Central memory CD8-positive, alpha-beta T cell (primary cell): ENCODE data around the gene NDUFB11.

Source experiments
- ATAC-seq: fragments of 150-1000 bp; cut with Tn5 transposase; replicated peaks from 2 replicates; pipeline ENCODE4 v1.10.0; 2022; ENCODE audit warnings: mild to moderate bottlenecking, moderate FRiP score, moderate number of reproducible peaks; ENCODE audit not compliant: poor library complexity, severe bottlenecking; ENCODE audit errors: extremely low read depth
- DNase-seq, 2 donors: peaks; one replicate each; pipeline ENCODE4 v3.0.0; 2021; ENCODE audit warnings: low spot score in 2 of 2
- H3K27ac Mint-ChIP-seq: one replicate; pipeline ENCODE4 v1.8.0; 2022; ENCODE audit warnings: low read depth, mild to moderate bottlenecking, moderate library complexity, mixed read lengths
- H3K27me3 Mint-ChIP-seq: one replicate; pipeline ENCODE4 v1.8.0; 2022; ENCODE audit warnings: mixed read lengths
- H3K36me3 Mint-ChIP-seq: one replicate; pipeline ENCODE4 v1.8.0; 2022; ENCODE audit warnings: mild to moderate bottlenecking, moderate library complexity, mixed read lengths; ENCODE audit not compliant: insufficient read depth
- H3K4me1 Mint-ChIP-seq: one replicate; pipeline ENCODE4 v1.8.0; 2022; ENCODE audit warnings: mixed read lengths
- H3K4me3 Mint-ChIP-seq: one replicate; pipeline ENCODE4 v1.8.0; 2022; ENCODE audit warnings: mild to moderate bottlenecking, moderate library complexity, mixed read lengths
- H3K9me3 Mint-ChIP-seq: one replicate; pipeline ENCODE4 v1.8.0; 2022; ENCODE audit warnings: mixed read lengths

The NDUFB11 gene

DNA sequence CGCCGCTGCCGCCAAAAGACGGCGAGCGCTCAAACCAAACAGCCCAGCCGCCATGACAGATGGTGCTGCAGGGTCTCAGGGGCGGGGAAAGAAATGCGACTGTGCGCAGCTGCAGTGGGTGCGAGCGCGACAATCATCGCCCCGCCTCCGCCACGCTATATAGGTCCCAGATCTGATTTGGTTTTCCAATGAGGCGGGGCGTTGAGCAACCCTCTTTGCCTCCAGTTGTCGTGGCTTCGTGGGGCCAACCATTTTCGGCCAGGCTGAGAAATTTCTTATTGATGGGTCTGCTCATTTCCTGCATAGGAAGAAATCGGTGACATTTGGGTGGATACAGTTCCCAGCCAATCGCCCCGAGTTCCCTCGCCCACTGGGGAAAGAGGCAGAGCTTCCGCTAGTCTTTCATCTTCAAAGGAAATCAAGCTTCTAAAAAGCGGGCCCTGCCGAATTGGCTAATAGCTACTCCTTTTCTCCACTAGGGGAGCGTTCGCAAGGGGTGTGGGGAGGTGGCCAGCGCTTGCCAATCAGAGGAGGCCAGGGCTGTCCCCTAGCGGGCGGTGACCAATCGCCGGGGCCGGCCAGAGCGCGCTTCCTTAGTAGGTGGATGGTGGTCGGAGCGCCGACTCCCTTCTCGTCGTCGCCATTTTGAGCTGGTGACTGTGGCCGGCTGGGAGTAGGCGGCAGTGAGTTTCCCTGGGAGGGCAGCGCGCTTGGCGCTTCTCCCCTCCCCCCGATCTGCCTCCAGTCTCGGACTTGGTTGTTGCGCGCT lies at the start of gene NDUFB11, which contains the start of gene RBM10:
Gene NDUFB11 (minus strand): TSS at position 77 of the 769 bp plus-strand sequence. CDS start 23 bp downstream, at position 54.
Gene RBM10 (plus strand): TSS at position 596 of the 769 bp plus-strand sequence. CDS start 2,261 bp downstream, outside the sequence.
- ATAC-seq (peak; percentile 91), DNase-seq (peak; percentile 69 to 86)
- Mint-ChIP-seq H3K27ac (peak within 1 kb of the TSS; percentile 98), H3K9me3 (no peaks in the 10 kb centered on the region), H3K36me3 (peaks cover 31% of the 10 kb centered on the region), H3K4me1 (peaks cover 31% of the 10 kb centered on the region), H3K27me3 (no peaks in the 10 kb centered on the region), H3K4me3 (peak within 1 kb of the TSS; percentile 99)

DNA sequence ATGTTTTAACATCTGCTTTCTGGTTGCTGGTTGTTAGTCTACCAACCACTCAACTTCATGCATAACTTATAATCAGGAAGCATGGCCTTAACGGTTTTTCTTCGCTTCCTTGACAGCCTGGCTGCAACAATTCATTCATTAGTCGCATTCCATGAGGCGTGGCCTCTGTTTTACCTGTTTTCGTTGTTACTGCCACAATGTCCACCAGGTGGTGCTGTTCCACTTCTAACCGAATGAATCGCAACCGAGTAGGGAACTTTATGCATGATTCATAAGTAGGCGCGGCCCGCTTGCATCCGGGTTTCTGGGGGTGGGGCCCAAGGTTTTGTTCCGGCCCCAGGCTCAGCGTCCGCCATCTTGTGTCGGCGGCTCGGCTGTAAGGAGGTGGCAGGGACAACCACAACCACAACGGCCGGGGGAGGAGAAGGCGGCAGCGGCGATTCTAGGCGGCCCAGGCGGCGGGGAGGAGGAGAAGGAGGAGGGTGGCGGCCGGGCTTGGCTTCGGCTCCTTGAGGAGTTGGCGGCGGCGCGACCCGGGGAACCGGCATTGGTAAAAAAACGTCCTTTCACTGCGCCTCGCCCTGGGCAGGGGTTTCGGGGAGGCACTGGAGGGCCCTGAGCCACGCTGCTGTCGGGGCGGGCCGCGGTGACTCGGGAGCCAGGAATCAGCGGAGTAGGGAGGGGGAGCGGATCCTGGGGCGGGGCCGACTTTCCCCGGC lies 49.1 kb upstream of the NDUFB11 start, which contains the start of gene UBA1:
Gene UBA1 (plus strand): TSS at position 355 of the 719 bp plus-strand sequence. CDS start 4,974 bp downstream, outside the sequence.
- Mint-ChIP-seq H3K4me1 (peaks cover 46% of the 10 kb centered on the region), H3K9me3 (no peaks in the 10 kb centered on the region), H3K27ac (peak within 1 kb of the TSS; percentile 97), H3K27me3 (no peaks in the 10 kb centered on the region), H3K36me3 (peaks cover 20% of the 10 kb centered on the region), H3K4me3 (peak within 1 kb of the TSS; percentile 93)
- DNase-seq: peak; percentile 80 to 90
- ATAC-seq: peak; percentile 81

DNA sequence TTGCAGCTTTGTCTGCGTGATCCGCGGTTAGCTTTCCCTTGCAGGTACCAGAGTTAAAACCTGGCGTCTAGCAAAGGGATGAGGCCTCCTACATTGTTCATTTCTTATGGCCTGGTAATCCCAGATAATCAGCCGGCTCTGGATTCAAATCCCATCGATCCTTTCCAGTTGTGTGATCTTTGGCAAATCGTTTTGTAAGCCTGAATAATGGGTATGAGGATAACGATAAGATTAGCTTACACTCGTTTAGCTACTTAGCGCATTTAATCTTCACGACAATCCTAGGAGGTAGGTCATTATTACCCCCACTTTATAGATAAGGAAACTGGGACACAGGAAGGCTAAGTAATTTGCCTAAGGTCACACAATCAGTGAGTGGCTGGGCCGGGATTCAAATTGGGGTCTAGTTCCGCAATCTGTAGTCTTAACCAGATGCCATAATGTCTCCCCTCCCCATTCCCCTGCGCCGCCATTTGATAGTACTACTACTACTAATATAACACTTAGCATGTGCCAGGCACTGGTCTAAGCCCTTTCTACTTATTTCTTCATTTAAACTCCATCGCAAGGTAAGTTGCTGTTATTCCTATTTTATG lies 47.4 kb upstream of the NDUFB11 start:
- peaks cover 34% of the 10 kb centered on the region for H3K4me1 Mint-ChIP-seq
- no peak for DNase-seq
- no peak for ATAC-seq
- no peaks in the 10 kb centered on the region for H3K27me3 Mint-ChIP-seq
- H3K36me3 Mint-ChIP-seq: peaks cover 12% of the 10 kb centered on the region
- peak overlapping the region; percentile 93 for H3K4me3 Mint-ChIP-seq
- H3K27ac Mint-ChIP-seq: no peak overlapping the region
- no peaks in the 10 kb centered on the region for H3K9me3 Mint-ChIP-seq

DNA sequence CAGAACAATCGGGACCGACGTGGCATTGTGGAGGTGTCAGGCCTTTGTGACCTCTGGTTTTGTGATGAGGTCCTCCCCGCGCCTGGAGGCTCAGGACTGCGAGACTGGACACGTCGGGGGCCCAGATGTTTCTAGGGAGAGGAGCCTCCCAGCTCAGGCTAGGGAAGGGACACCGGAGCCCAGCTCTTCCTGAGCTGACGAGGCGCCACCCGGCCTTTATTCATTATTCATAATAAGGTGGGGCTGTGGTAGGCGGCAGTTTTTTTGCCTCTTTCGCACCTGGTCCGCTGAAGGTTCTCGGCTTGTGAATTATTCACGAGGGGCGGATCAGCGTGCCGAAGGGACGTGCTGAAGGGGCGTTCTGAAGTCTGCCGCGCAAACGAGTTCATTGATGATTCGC lies 46.8 kb upstream of the NDUFB11 start:
- DNase-seq (peak; percentile 15 to 24), ATAC-seq (peak; percentile 35)
- Mint-ChIP-seq H3K27me3 (no peaks in the 10 kb centered on the region), H3K36me3 (peaks cover 12% of the 10 kb centered on the region), H3K9me3 (no peaks in the 10 kb centered on the region), H3K4me1 (peaks cover 28% of the 10 kb centered on the region), H3K4me3 (peak overlapping the region; percentile 93), H3K27ac (peak overlapping the region; percentile 97)

DNA sequence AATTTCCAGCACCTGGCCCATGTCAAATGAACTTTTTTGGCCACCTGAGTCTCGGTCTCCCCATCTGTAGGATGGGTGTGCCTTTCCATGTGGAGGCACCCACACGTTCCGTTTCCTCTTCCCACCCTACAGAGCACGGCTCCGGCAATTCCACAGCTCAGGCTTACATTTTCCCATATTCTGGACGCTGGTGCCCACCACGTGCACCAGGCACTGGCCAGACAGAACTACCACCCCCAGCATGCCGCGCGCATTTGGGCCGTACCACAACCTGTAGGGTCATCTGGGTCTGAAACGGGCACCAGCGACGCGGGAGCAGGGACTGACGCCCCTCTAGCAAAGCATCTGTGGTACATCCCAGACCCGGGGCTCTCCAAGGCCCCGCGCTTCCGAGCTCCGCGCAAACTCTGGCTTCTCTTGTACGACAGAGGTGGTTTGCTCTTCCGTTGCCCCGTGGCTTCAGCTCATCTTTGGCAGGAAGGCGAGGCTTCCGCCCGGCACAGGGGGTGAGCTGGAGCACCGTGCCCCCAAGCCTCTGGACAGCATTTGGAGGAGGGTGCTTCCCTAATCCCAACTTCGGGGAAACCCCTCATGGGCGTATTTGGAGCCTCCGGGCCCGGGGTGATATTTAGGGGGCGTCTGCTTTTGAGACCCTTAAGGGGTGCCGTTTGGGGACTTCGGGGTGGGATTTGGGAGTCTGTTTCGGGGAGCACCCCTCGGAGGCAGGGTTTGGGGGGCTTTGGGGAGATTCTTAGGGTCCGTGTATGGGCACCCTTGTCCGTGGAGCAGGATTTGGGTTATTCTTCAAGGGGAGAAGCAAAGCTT lies 46.2 kb upstream of the NDUFB11 start:
- peak overlapping the region; percentile 93 for H3K4me3 Mint-ChIP-seq
- H3K4me1 Mint-ChIP-seq: peaks cover 21% of the 10 kb centered on the region
- peaks cover 9% of the 10 kb centered on the region for H3K36me3 Mint-ChIP-seq
- peak overlapping the region; percentile 97 for H3K27ac Mint-ChIP-seq
- H3K27me3 Mint-ChIP-seq: no peaks in the 10 kb centered on the region
- ATAC-seq (peak; percentile 75), DNase-seq (peak; percentile 39 to 65)
- H3K9me3 Mint-ChIP-seq: no peaks in the 10 kb centered on the region

DNA sequence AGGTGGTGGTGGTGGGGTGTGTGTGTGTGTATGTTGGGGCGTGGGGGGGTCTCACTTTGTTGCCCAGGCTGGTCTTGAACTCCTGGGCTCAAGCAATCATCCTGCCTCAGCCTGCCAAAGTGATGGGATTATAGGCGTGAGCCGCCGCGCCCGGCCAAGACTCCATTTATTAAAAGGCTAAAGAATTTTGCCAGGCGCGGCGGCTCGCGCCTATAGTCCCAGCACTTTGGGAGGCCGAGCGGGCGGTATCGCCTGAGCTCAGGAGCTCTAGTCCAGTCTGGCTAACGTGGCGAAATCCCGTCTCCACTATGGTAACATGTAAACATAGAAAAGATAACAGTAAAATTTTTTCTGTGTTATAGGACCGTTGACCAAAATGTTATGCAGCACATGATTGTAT lies 45.4 kb upstream of the NDUFB11 start:
- ATAC-seq (no peak), DNase-seq (no peak)
- H3K9me3 Mint-ChIP-seq: no peaks in the 10 kb centered on the region
- H3K27me3 Mint-ChIP-seq: no peaks in the 10 kb centered on the region
- H3K36me3 Mint-ChIP-seq: peaks cover 13% of the 10 kb centered on the region
- H3K4me3 Mint-ChIP-seq: no peak overlapping the region
- H3K27ac Mint-ChIP-seq: no peak overlapping the region
- H3K4me1 Mint-ChIP-seq: peaks cover 14% of the 10 kb centered on the region

DNA sequence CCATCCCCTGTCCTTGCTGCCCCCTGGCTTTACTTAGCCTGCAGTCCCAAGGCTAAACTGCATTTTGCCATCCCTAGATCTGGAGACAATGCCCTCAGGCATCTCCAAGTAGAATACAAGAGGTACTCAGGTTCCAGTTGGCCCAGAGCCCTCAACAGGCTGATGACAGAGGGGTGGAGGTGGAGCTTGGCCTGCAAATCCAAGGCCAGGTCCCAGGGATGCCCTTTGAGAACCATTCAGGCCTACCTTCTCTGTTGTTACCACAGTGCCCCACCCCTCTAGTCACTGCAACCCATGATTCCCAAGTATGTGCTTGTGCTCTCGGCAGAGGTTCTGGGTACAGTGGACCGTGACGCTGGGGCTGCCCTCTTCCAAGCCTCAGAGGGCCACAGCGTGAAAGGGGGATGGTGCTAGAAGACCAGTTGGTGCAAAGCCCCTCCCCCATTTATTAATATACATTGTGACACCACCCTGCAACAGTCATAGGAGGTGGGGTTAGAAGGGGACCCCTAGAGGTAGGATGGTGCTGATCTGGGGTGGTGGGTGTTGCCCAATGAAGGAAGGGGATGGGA lies 42.7 kb upstream of the NDUFB11 start:
- H3K27ac Mint-ChIP-seq: peak overlapping the region; percentile 85
- H3K9me3 Mint-ChIP-seq: no peaks in the 10 kb centered on the region
- no peak for ATAC-seq
- H3K36me3 Mint-ChIP-seq: peaks cover 13% of the 10 kb centered on the region
- DNase-seq: no peak
- peaks cover 8% of the 10 kb centered on the region for H3K4me1 Mint-ChIP-seq
- H3K4me3 Mint-ChIP-seq: no peak overlapping the region
- H3K27me3 Mint-ChIP-seq: no peaks in the 10 kb centered on the region

DNA sequence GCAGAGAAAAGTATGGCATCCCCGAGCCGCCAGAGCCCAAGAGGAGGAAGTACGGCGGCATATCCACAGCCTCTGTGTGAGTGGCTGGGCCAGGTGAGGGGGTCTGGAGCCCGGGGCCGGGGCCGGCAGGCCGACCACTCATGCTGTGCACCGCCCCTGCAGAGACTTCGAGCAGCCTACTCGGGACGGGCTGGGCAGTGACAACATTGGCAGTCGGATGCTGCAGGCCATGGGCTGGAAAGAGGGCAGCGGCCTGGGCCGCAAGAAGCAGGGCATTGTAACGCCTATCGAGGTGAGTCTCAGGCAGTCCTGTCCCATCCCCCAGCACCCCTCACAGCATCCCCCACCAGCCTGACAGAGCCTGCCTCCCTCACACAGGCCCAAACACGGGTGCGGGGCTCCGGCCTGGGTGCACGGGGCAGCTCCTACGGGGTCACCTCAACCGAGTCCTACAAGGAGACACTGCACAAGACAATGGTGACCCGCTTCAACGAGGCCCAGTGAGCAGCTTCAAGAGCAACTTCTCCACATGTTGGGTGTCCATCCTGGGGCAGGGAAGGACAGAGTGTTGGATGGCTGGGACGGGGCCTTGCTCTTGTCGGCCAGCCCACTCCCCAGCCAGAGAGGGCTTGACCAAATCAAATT lies 41.7 kb upstream of the NDUFB11 start:
- Mint-ChIP-seq H3K36me3 (peaks cover 19% of the 10 kb centered on the region), H3K27ac (no peak overlapping the region), H3K27me3 (no peaks in the 10 kb centered on the region), H3K4me3 (no peak overlapping the region), H3K9me3 (no peaks in the 10 kb centered on the region), H3K4me1 (peaks cover 8% of the 10 kb centered on the region)
- ATAC-seq (no peak), DNase-seq (no peak)

DNA sequence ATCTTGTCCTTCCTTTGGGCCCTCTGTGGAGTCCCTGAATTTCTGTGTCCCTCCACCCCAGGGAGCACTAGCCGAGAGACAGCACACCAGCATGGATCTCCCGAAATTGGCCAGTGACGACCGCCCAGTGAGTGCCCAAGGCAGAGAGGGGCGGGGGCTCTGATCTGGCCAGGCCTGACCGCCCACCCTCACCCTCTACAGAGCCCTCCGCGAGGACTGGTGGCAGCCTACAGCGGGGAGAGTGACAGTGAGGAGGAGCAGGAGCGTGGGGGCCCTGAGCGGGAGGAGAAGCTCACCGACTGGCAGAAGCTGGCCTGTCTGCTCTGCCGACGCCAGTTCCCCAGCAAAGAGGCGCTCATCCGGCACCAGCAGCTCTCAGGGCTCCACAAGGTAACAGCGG lies 40.7 kb upstream of the NDUFB11 start:
- ATAC-seq: no peak
- Mint-ChIP-seq H3K4me1 (no peaks in the 10 kb centered on the region), H3K36me3 (peaks cover 23% of the 10 kb centered on the region), H3K27me3 (no peaks in the 10 kb centered on the region), H3K27ac (no peak overlapping the region), H3K9me3 (no peaks in the 10 kb centered on the region), H3K4me3 (no peak overlapping the region)
- no peak for DNase-seq

DNA sequence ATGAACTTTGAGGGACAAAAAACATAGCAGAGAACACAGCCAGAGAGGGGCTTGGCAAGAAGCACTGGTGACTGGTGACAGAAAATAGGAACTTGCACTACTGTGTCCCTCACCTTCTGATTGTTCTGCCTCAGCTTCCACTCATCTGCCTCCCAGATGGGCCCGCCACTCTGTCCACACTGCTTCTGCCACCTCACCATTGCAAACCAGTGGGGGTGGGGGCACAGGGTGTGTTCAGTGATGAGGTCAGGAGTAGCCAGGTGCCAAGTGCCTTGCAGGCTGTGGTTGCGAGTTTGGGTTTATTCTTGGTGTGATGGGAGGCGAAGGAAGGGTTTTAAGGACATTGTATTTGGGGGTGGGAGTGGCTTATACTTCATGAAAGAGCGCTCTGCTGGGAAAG lies 40.0 kb upstream of the NDUFB11 start:
- ATAC-seq: no peak
- H3K36me3 Mint-ChIP-seq: peaks cover 23% of the 10 kb centered on the region
- no peaks in the 10 kb centered on the region for H3K4me1 Mint-ChIP-seq
- H3K27me3 Mint-ChIP-seq: no peaks in the 10 kb centered on the region
- no peak for DNase-seq
- H3K4me3 Mint-ChIP-seq: no peak overlapping the region
- no peaks in the 10 kb centered on the region for H3K9me3 Mint-ChIP-seq
- H3K27ac Mint-ChIP-seq: no peak overlapping the region

DNA sequence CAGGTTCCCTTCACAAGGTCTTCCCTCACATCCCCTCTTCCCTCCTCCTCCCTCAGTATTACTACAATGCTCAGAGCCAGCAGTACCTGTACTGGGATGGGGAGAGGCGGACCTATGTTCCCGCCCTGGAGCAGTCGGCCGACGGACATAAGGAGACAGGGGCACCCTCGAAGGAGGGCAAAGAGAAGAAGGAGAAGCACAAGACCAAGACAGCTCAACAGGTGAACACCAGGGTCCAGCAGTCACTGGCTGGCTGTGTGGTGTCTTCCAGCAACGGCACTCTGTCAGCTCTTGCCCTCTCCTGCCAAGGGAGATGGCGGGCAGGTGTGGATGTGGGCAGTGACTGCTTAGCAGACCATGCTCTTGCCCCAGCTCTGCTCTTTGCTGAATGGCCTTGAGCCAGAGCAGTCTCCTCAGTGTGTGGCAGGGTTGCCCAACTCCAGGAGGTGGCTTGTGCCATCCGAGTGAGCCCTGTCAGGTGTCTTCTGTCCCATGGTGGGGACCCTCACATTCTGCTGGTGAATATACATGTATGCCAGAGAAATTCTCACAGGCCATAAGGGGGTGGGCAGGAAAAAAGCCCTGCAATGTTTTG lies 37.7 kb upstream of the NDUFB11 start:
- peak overlapping the region; percentile 67 for H3K27ac Mint-ChIP-seq
- peaks cover 30% of the 10 kb centered on the region for H3K36me3 Mint-ChIP-seq
- no peak for DNase-seq
- no peak for ATAC-seq
- H3K4me3 Mint-ChIP-seq: no peak overlapping the region
- no peaks in the 10 kb centered on the region for H3K4me1 Mint-ChIP-seq
- H3K9me3 Mint-ChIP-seq: no peaks in the 10 kb centered on the region
- H3K27me3 Mint-ChIP-seq: no peaks in the 10 kb centered on the region
